ENCODE measurements around the gene HOXB4. TPM values are rescaled to one million over a fixed set of nuclear protein-coding genes. Genes with fewer than 3 reads are reported as not detected.
A peak's percentile ranks its signal among the peaks of the same experiment; 100 is the strongest.

The HOXB4 gene
- total RNA-seq: 0.25 TPM
- long read RNA-seq: 0 reads

DNA sequence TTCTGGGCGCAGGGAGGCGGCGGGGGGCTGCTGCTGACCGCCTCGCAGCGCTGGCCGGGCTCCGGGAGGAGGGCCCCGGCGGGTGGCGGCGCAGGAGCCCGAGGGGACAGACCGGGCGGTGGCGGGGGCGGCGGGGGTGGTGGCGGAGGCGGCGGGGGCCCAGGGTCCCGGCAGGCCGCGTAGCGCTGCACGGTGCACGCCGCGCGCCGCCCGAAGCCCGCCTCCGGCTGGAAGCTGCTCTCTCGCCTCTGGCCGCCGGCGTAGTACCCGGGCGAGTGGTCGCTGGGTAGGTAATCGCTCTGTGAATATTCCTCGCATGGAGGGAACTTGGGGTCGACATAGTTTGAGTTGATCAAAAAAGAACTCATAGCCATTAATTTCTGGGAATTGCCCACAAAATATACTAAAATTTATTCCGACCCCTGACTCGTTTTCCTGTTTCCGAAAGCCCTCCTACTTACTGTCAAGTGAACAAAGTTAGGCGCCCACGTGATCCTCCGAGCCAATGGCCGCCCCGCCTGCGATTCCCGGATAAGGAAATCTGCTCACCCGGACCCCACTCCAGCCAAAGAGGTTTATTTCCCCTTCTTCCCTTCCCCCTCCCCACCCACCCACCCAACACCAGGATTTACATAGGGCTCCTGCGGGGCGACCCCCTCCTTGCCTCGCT lies at the start of gene HOXB4:
TSS of gene HOXB4 (minus strand) at position 405 of the 670 bp plus-strand sequence. CDS start at position 374, 31 bp downstream.
- H3K4me1 ChIP-seq: peaks cover 26% of the 10 kb centered on the region
- no peaks in the 10 kb centered on the region for H3K9me3 ChIP-seq (replicated peaks)
- H3K4me3 ChIP-seq: peak within 1 kb of the TSS; percentile 62
- TF ChIP-seq, protein P1, sequence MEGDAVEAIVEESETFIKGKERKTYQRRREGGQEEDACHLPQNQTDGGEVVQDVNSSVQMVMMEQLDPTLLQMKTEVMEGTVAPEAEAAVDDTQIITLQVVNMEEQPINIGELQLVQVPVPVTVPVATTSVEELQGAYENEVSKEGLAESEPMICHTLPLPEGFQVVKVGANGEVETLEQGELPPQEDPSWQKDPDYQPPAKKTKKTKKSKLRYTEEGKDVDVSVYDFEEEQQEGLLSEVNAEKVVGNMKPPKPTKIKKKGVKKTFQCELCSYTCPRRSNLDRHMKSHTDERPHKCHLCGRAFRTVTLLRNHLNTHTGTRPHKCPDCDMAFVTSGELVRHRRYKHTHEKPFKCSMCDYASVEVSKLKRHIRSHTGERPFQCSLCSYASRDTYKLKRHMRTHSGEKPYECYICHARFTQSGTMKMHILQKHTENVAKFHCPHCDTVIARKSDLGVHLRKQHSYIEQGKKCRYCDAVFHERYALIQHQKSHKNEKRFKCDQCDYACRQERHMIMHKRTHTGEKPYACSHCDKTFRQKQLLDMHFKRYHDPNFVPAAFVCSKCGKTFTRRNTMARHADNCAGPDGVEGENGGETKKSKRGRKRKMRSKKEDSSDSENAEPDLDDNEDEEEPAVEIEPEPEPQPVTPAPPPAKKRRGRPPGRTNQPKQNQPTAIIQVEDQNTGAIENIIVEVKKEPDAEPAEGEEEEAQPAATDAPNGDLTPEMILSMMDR (IDR thresholded peaks at IDR 0.05; ENCODE audit: borderline replicate concordance): no peak
- intact Hi-C loops (cut with micrococcal nuclease): no loop called here
- H3K27me3 ChIP-seq (ENCODE audit: low read depth): peaks cover 100% of the 10 kb centered on the region
- H3K27ac ChIP-seq (replicated peaks): peak within 1 kb of the TSS; percentile 71
- peak; percentile 68 for DNase-seq
- H3K36me3 ChIP-seq: no peaks in the 10 kb centered on the region

DNA sequence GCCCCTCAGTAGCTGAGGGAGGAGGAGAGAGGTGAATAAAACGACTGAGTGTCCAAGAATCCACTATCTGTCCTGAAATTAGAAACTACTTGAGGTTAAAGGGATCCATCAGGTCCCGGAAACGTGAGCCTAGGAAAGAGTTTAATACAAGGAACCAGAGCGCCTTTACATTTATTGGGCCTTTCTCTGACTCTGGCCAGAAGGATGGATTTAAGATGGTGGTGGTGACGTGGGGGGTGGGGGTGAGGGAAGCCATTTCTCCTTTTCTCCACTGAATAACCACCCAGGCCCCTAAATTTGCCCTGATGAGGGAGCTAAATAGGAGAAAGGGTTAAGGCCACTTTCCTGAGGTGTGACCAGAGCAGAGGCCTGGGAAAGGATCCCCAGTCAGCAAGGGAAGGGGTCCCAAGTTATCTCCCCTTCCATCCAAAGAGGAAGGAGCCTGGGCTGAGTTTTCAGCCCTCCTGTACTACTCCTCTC lies 49.0 kb upstream of the HOXB4 start:
- Histone ChIP-seq H3K27ac (replicated peaks) (no peak overlapping the region), H3K4me1 (peaks cover 24% of the 10 kb centered on the region), H3K27me3 (ENCODE audit: low read depth) (peaks cover 100% of the 10 kb centered on the region), H3K4me3 (no peak overlapping the region), H3K36me3 (no peaks in the 10 kb centered on the region), H3K9me3 (replicated peaks) (no peaks in the 10 kb centered on the region)
- TF ChIP-seq, protein P1 (IDR thresholded peaks at IDR 0.05; ENCODE audit: borderline replicate concordance): no peak
- DNase-seq: no peak
- intact Hi-C loops (cut with micrococcal nuclease): no loop called here

DNA sequence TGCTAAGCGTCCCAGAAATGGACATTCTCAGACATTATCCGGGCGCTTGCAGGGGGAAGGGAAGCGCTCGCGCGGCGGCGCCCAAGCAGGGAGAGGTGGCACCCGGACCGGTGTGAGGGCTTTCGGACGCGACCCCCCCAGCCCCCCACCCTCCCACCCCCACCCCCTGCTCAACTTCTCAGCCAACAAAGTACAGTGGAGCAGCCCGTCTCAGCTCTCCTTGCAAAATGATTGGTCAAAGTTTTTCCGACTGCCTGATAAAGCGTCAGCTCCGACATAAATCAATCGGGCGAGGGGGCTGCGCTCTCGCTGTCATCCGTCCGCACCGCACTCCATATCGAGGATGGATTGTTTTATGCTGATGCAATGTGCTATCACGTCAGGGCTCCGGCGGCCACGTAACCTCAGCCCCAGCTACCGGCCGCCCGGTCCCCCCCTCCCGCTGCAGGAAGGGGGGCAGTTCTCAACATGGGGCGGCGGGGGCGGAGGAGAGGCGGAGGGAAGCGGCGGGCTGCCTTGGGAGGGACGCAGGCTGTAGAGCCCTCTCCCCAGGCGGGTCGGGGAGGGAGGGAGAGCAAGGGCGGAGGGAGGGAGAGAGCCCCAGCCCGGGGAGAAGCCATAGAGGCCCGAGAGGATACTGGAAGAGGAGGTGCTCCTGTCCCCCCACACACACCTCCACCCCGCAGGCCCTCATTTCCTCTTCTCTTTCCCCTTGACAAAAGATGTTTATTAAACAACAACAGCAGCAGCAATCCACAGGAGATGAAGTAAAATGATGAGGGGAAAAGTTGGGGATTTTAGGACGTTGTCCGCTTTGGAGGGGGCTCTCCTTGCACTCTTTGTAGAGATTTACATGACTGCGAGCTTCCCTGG lies 48.3 kb upstream of the HOXB4 start, which contains the start of gene HOXB9:
TSS of gene HOXB9 (minus strand) at position 114 of the 873 bp plus-strand sequence. CDS start at position 25, 89 bp downstream.
- no peak within 1 kb of the TSS for H3K27ac ChIP-seq (replicated peaks)
- H3K27me3 ChIP-seq (ENCODE audit: low read depth): peaks cover 100% of the 10 kb centered on the region
- no peak for DNase-seq

DNA sequence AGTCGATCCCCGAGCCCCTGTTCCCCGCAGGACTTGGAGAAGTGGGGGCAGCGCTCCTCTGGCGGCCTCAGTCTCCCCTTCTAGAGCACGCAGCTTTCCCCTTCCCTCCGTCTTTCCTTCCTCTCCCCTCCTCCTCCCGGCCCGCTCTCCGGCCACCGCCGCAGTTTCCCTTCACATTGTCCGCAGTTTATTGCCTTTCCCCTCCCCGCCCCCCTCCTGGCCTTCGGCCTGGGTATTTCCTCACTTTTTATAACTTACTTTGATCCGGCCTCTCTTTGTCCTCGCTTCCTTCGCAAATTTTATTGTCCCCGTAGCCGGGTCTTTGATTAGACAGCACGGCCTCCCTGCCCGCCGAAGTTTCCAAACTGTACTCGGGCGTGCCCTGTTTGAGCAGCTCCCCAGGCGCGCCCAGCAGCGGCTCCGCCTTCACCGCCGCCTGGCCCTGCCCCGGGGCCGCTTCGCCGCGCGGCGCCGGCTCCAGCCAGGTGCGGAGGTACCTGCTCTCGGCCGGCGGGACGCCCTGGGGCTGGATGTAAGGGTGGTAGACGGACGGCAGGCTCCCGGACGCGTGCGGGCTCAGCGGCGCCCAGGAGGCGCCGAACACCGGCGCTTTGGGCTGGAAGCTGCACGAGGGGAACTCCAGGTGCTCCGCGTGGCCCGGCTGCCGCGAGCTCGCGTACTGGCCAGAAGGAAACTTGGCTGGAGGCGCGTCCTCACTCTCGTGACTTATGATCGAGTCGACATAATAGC lies 47.5 kb upstream of the HOXB4 start:
- Histone ChIP-seq H3K4me3 (peak overlapping the region; percentile 58), H3K36me3 (no peaks in the 10 kb centered on the region), H3K9me3 (replicated peaks) (no peaks in the 10 kb centered on the region), H3K27ac (replicated peaks) (no peak overlapping the region), H3K27me3 (ENCODE audit: low read depth) (peaks cover 100% of the 10 kb centered on the region), H3K4me1 (peaks cover 24% of the 10 kb centered on the region)
- DNase-seq: no peak
- TF ChIP-seq, protein P1 (IDR thresholded peaks at IDR 0.05; ENCODE audit: borderline replicate concordance): no peak
- intact Hi-C loops (cut with micrococcal nuclease): no loop called here

More for the DNA sequence above, 48.3 kb upstream of the HOXB4 start, which contains the start of gene HOXB9:
- TF ChIP-seq, protein P1 (IDR thresholded peaks at IDR 0.05; ENCODE audit: borderline replicate concordance): no peak
- peak within 1 kb of the TSS; percentile 58 for H3K4me3 ChIP-seq
- H3K36me3 ChIP-seq: no peaks in the 10 kb centered on the region
- intact Hi-C loops (cut with micrococcal nuclease): no loop called here
- H3K9me3 ChIP-seq (replicated peaks): no peaks in the 10 kb centered on the region
- peaks cover 24% of the 10 kb centered on the region for H3K4me1 ChIP-seq
